ENCODE results near the gene GARRE1.

- TF ChIP-seq CTCF (IDR thresholded peaks at IDR 0.05; ENCODE audit: poor library complexity) (no peak), EZH2phosphoT487 (IDR thresholded peaks at IDR 0.05; ENCODE audit: low read depth, severe bottlenecking, unreplicated experiment) (no peak), EZH2 (IDR thresholded peaks at IDR 0.05; ENCODE audit: borderline replicate concordance) (no peak)
Observed at GRCh38 chr19:34254046-34254697, at the start of gene GARRE1.
